WI38 (cell line): Measurements from ENCODE around the gene CDC42BPA.
"Not testable (repeated sequence)": the region's sequence is repeated elsewhere in the genome, so short reads cannot be mapped to it uniquely, and the experiment has no call there.

Source experiments
- H3K4me3 ChIP-seq: 2 replicates; pipeline ENCODE4 v1.5.1; 2011; ENCODE audit warnings: low read depth, mild to moderate bottlenecking, control low read depth, low read length
- CTCF ChIP-seq: IDR thresholded peaks from 2 replicates; pipeline ENCODE4 v1.5.1; 2012; ENCODE audit warnings: low read depth, mild to moderate bottlenecking, control low read depth, low read length

CDC42BPA gene

GRCh38 chr1:226956942-226957713, 361.2 kb downstream of the CDC42BPA start:
- no peak overlapping the region for H3K4me3 ChIP-seq
- TF ChIP-seq CTCF, result no peak

GRCh38 chr1:226955857-226956256, 362.4 kb downstream of the CDC42BPA start:
- not testable (repeated sequence) for H3K4me3 ChIP-seq

- TF ChIP-seq CTCF, result no peak
- H3K4me3 ChIP-seq, result no peak overlapping the region
These were observed 363.5 kb downstream of the CDC42BPA start for GRCh38 chr1:226954777-226955176.

- no peak for TF ChIP-seq CTCF
- no peak overlapping the region for H3K4me3 ChIP-seq
These were observed 364.0 kb downstream of the CDC42BPA start for GRCh38 chr1:226954337-226954736.

- no peak overlapping the region for H3K4me3 ChIP-seq
- no peak for TF ChIP-seq CTCF
These were observed 365.0 kb downstream of the CDC42BPA start for GRCh38 chr1:226953175-226953800.

- H3K4me3 ChIP-seq, result no peak overlapping the region
- TF ChIP-seq CTCF, result no peak
These were observed 366.2 kb downstream of the CDC42BPA start for GRCh38 chr1:226952118-226952441.

- H3K4me3 ChIP-seq, result no peak overlapping the region
- TF ChIP-seq CTCF, result no peak
These were observed 366.8 kb downstream of the CDC42BPA start for GRCh38 chr1:226951286-226952117.
